GM23248 (cell line): ENCODE results near the gene TULP4.

Experiments used
- EZH2 ChIP-seq: fragments of 200-600 bp; sonication (generic); IDR thresholded peaks from 2 replicates; pipeline ENCODE4 v1.6.1; 2018; ENCODE audit warnings: antibody characterized with exemption, mild to moderate bottlenecking; ENCODE audit not compliant: insufficient read depth, poor library complexity, severe bottlenecking
- EZH2phosphoT487 ChIP-seq: fragments of 200-600 bp; sonication (generic); IDR thresholded peaks from 2 replicates; pipeline ENCODE4 v1.6.1; 2018; ENCODE audit warnings: antibody characterized with exemption, moderate library complexity, mild to moderate bottlenecking, low read depth; ENCODE audit not compliant: insufficient read depth

GRCh38 chr6:158505194-158505593 lies 192.9 kb downstream of the TULP4 start:
- no peak for TF ChIP-seq EZH2
- TF ChIP-seq EZH2phosphoT487: no peak
